GM20000 (cell line): ENCODE measurements around the gene ABCA13.

Experiments used
- DNase-seq: peaks from one replicate; pipeline ENCODE4 v3.0.0; 2012; ENCODE audit warnings: low spot score
- CTCF ChIP-seq: IDR thresholded peaks from 2 replicates; pipeline ENCODE4 v1.5.1; 2012; ENCODE audit warnings: mild to moderate bottlenecking, control low read depth; ENCODE audit errors: extremely low read depth, missing control alignments

The ABCA13 gene

DNA sequence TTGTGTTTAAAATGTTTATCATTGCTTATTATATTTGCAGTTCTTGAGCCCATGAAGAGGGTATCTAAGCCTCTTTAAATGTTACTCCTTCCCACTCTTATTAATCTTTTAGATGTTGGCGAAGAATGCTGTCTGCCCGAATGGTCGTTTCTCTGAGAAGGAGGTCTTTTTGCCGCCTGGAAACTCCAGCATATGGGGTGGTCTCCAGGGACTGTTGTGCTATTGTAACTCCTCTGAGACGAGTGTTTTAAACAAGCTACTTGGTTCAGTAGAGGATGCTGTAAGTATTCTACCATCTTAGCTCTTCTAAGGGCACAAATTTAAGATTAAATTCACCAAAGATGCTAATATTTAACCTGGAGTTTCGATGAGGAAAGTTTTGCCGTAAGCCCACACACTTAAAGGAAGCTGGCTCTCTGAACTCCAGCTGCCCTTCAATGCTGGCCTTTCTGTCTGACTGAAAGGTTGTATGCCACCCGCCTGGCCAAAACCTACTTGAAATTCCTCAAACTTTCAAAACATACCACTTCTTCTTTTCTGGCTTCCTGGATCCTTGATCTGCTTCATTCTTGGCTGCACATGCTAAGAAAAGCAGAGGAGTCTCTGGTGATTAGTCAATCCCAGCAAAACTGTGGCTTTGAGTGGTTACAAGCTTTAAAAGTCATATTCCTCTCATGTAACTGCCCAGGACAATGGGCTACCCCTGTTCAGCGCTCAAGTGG lies 74.7 kb downstream of the ABCA13 start:
- TF ChIP-seq CTCF: no peak
- DNase-seq: no peak

DNA sequence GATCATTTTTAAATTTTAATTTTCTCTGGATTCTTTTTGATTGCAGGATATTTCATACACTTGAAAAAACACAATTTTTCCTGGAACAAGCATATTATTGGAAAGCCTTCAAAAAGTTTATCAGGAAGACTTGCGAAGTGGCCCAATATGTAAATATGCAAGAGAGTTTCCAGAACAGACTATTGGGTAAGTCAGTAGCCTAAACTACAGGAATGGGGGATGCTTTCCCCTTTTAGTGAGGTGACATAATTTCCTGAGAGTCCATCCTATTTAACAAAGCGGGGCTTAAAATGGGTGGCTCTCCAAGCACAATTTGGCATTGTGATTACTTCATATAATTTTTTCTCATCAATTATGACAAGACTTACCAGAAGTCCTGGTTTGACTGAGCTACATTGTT lies 77.9 kb downstream of the ABCA13 start:
- no peak for TF ChIP-seq CTCF
- DNase-seq: no peak

- no peak for DNase-seq
- no peak for TF ChIP-seq CTCF
Measured at GRCh38 chr7:48250441-48250951, 79.2 kb downstream of the ABCA13 start.

- TF ChIP-seq CTCF: no peak
- DNase-seq: peak; percentile 41
Measured at GRCh38 chr7:48251766-48252165, 80.5 kb downstream of the ABCA13 start.

DNA sequence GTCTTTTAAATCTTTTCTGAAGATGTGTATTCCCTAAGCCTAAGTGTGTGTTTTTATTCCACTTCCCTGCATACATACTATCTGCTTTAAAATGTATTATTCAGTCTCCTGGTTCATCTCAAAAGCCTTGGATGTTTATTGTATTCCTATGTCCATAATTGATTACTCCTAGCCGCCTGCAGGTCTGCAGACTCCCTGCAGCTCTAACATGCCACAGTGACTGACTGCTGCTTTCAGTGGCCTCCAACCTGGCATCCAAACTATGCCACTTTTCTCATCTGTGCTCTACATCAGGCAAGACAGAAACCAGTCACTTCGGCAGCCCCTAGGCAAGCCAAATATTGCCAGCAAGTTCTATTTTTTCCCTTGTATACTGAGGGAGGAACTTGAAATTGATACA lies 81.7 kb downstream of the ABCA13 start:
- TF ChIP-seq CTCF: no peak

DNA sequence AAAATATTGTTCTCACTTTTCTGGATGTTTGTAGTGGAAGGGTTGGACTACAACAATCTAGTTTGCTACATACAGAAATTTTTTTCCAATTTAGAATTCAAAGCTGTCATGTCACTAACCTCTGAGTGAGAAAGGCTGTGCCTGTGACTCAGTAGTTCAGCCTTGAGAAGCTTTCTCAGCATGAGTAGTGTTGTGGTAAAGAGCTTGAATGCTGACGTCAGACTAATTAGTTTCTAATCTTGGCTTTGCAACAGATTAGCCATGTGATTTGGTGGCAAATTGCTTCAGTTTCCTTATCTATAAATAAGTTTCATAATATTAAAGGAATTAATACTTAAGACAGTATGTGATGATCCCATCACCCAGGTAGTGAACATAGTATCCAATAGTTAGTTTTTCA lies 83.8 kb downstream of the ABCA13 start:
- peak; percentile 11 for DNase-seq
- no peak for TF ChIP-seq CTCF

More for the DNA sequence above, 81.7 kb downstream of the ABCA13 start:
- DNase-seq: no peak

- no peak for DNase-seq
- no peak for TF ChIP-seq CTCF
Measured at GRCh38 chr7:48259463-48260280, 88.4 kb downstream of the ABCA13 start.
